ENCODE results near the gene ACTL6B. TPM values are rescaled to one million over a fixed set of nuclear protein-coding genes. Genes with fewer than 3 reads are reported as not detected.

ACTL6B gene
- total and polyA plus RNA-seq, 9 of the 15 experiments (the other 6 are each of a cell fraction or from before 2014, with no cell fraction given), result not detected

GRCh38 chr7:100603726-100604027 is 52.6 kb downstream of the ACTL6B start (continued):
- peak; percentile 89 for TF ChIP-seq MGA (IDR thresholded peaks at IDR 0.05)
- peak; percentile 13; the same call in 1 of the 2 replicates for TF ChIP-seq THAP12 (CRISPR knock-in tag; IDR thresholded peaks at IDR 0.05)
- no peak for TF ChIP-seq BCOR (IDR thresholded peaks at IDR 0.05)
- no peak for TF ChIP-seq TCF15 (CRISPR knock-in tag; IDR thresholded peaks at IDR 0.05)
- TF ChIP-seq ZFX (CRISPR knock-in tag; IDR thresholded peaks at IDR 0.05), result 0 out of 2 replicates have a peak, but pooled peaks have one; percentile 45
- TF ChIP-seq EHMT2 (IDR thresholded peaks at IDR 0.05), result no peak
- no peak for TF ChIP-seq POLR3A (IDR thresholded peaks at IDR 0.05; ENCODE audit: borderline replicate concordance, extremely low read depth, insufficient read depth, insufficient read length)
- no peak for TF ChIP-seq RNF2 (IDR thresholded peaks at IDR 0.05)
- TF ChIP-seq ZNF77 (CRISPR knock-in tag; IDR thresholded peaks at IDR 0.05), result no peak
- TF ChIP-seq ARID1B (IDR thresholded peaks at IDR 0.05), result no peak
- no peak for TF ChIP-seq E2F3 (CRISPR knock-in tag; IDR thresholded peaks at IDR 0.05)

Data from K562 (cell line).